MM.1S (cell line): Measurements from ENCODE around the gene OAS1.

Experiments used
- DNase-seq: peaks from one replicate; pipeline ENCODE4 v3.0.0-alpha.2; 2015
- H2AFZ ChIP-seq: fragments of 300-600 bp; sonication (generic); 2 replicates; pipeline ENCODE4 v1.6.0; 2016; ENCODE audit warnings: antibody characterized with exemption, low read length
- H3F3A ChIP-seq: fragments of 300-600 bp; sonication (generic); 2 replicates; pipeline ENCODE4 v1.6.1; 2016; ENCODE audit warnings: mild to moderate bottlenecking, antibody characterized with exemption, low read length, moderate library complexity, mixed read lengths; ENCODE audit not compliant: insufficient read depth
- H3K27ac ChIP-seq: fragments of 300-600 bp; sonication (generic); 2 replicates; pipeline ENCODE4 v1.5.1; 2016; ENCODE audit warnings: mild to moderate bottlenecking, low read length
- H3K27me3 ChIP-seq: fragments of 300-600 bp; sonication (generic); replicated peaks from 2 replicates; pipeline ENCODE4 v1.6.0; 2016; ENCODE audit warnings: low read length; ENCODE audit not compliant: insufficient read depth
- H3K36me3 ChIP-seq: fragments of 300-600 bp; sonication (generic); replicated peaks from 2 replicates; pipeline ENCODE4 v1.6.1; 2016; ENCODE audit warnings: mild to moderate bottlenecking, low read length, mixed read lengths; ENCODE audit not compliant: insufficient read depth
- H3K4me1 ChIP-seq: fragments of 300-600 bp; sonication (generic); 2 replicates; pipeline ENCODE4 v1.6.1; 2016; ENCODE audit warnings: low read length, mixed read lengths
- H3K4me2 ChIP-seq: fragments of 300-600 bp; sonication (generic); 2 replicates; pipeline ENCODE4 v1.6.0; 2016; ENCODE audit warnings: low read depth, low read length
- H3K4me3 ChIP-seq: fragments of 300-600 bp; sonication (generic); 2 replicates; pipeline ENCODE4 v1.5.1; 2016; ENCODE audit warnings: low read length, mixed read lengths
- H3K79me2 ChIP-seq: fragments of 300-600 bp; sonication (generic); 2 replicates; pipeline ENCODE4 v1.6.1; 2016; ENCODE audit warnings: mixed run types, low read length, mixed read lengths
- H3K9ac ChIP-seq: fragments of 300-600 bp; sonication (generic); 2 replicates; pipeline ENCODE4 v1.6.1; 2016; ENCODE audit warnings: low read length, mixed read lengths
- H3K9me2 ChIP-seq: fragments of 300-600 bp; sonication (generic); replicated peaks from 2 replicates; pipeline ENCODE4 v1.6.1; 2016; ENCODE audit warnings: mild to moderate bottlenecking, low read length, mixed read lengths; ENCODE audit not compliant: insufficient read depth
- H3K9me3 ChIP-seq: fragments of 300-600 bp; sonication (generic); replicated peaks from 2 replicates; pipeline ENCODE4 v1.6.1; 2016; ENCODE audit warnings: mild to moderate bottlenecking, low read length, mixed read lengths; ENCODE audit not compliant: insufficient read depth
- H4K20me1 ChIP-seq: fragments of 300-600 bp; sonication (generic); 2 replicates; pipeline ENCODE4 v1.6.1; 2016; ENCODE audit warnings: mild to moderate bottlenecking, low read length, moderate library complexity, mixed read lengths; ENCODE audit not compliant: insufficient read depth
- CTCF ChIP-seq: fragments of 300-600 bp; sonication (generic); IDR thresholded peaks from 2 replicates; pipeline ENCODE4 v1.5.1; 2016; ENCODE audit warnings: antibody characterized with exemption, low read length, mixed read lengths
- EZH2 ChIP-seq: fragments of 300-600 bp; sonication (generic); optimal IDR thresholded peaks from 2 replicates; pipeline ENCODE3; 2017; ENCODE audit warnings: low read depth, mild to moderate bottlenecking, antibody characterized with exemption, low read length, mixed read lengths
- EZH2phosphoT487 ChIP-seq: fragments of 300-600 bp; sonication (generic); IDR thresholded peaks from 2 replicates; pipeline ENCODE4 v1.6.1; 2018; ENCODE audit warnings: antibody characterized with exemption, low read length

The OAS1 gene

GRCh38 chr12:112963227-112963861, 56.6 kb downstream of the OAS1 start:
- no peak overlapping the region for H3K4me2 ChIP-seq
- H3F3A ChIP-seq = no peaks in the 10 kb centered on the region
- no peaks in the 10 kb centered on the region for H3K4me1 ChIP-seq
- no peak overlapping the region for H3K9ac ChIP-seq
- no peaks in the 10 kb centered on the region for H3K36me3 ChIP-seq
- no peaks in the 10 kb centered on the region for H4K20me1 ChIP-seq
- H2AFZ ChIP-seq = no peak overlapping the region
- H3K27ac ChIP-seq = no peak overlapping the region
- H3K9me2 ChIP-seq = no peaks in the 10 kb centered on the region
- DNase-seq = no peak
- H3K79me2 ChIP-seq = no peaks in the 10 kb centered on the region
- no peak overlapping the region for H3K4me3 ChIP-seq
- no peaks in the 10 kb centered on the region for H3K27me3 ChIP-seq
- no peaks in the 10 kb centered on the region for H3K9me3 ChIP-seq
- TF ChIP-seq EZH2 = no peak
- no peak for TF ChIP-seq EZH2phosphoT487
- TF ChIP-seq CTCF = no peak

GRCh38 chr12:112964067-112964670, 57.4 kb downstream of the OAS1 start:
- H3K9me3 ChIP-seq = no peaks in the 10 kb centered on the region
- no peaks in the 10 kb centered on the region for H3K27me3 ChIP-seq
- no peak overlapping the region for H3K9ac ChIP-seq
- no peaks in the 10 kb centered on the region for H4K20me1 ChIP-seq
- H3K27ac ChIP-seq = no peak overlapping the region
- no peak overlapping the region for H3K4me2 ChIP-seq
- no peaks in the 10 kb centered on the region for H3K9me2 ChIP-seq
- no peaks in the 10 kb centered on the region for H3K36me3 ChIP-seq
- no peaks in the 10 kb centered on the region for H3K4me1 ChIP-seq
- no peaks in the 10 kb centered on the region for H3K79me2 ChIP-seq
- no peak overlapping the region for H2AFZ ChIP-seq
- H3K4me3 ChIP-seq = no peak overlapping the region
- TF ChIP-seq CTCF (no peak), EZH2 (no peak), EZH2phosphoT487 (no peak)
- DNase-seq = no peak
- H3F3A ChIP-seq = no peaks in the 10 kb centered on the region

- H3K4me3 ChIP-seq = no peak overlapping the region
- no peaks in the 10 kb centered on the region for H3K36me3 ChIP-seq
- H2AFZ ChIP-seq = no peak overlapping the region
- no peak for DNase-seq
- no peaks in the 10 kb centered on the region for H3K27me3 ChIP-seq
- no peak overlapping the region for H3K27ac ChIP-seq
- H3K9me2 ChIP-seq = no peaks in the 10 kb centered on the region
- no peak overlapping the region for H3K9ac ChIP-seq
- H3K4me2 ChIP-seq = no peak overlapping the region
- TF ChIP-seq EZH2 (no peak), CTCF (no peak), EZH2phosphoT487 (no peak)
- no peaks in the 10 kb centered on the region for H3K9me3 ChIP-seq
- H4K20me1 ChIP-seq = no peaks in the 10 kb centered on the region
- H3K79me2 ChIP-seq = no peaks in the 10 kb centered on the region
- H3K4me1 ChIP-seq = no peaks in the 10 kb centered on the region
- no peaks in the 10 kb centered on the region for H3F3A ChIP-seq
These were observed 58.2 kb downstream of the OAS1 start for GRCh38 chr12:112964915-112965314.
